IMR-90 (cell line): ENCODE results near the gene MUC5AC. TPM values are rescaled to one million over a fixed set of nuclear protein-coding genes. Genes with fewer than 3 reads are reported as not detected.

ENCODE experiments used
- ATAC-seq: fragments of 200-7000 bp; cut with Tn5 transposase; 2 replicates; pipeline ENCODE4 v1.9.1; 2020; ENCODE audit warnings: low read depth, mild to moderate bottlenecking, moderate library complexity
- BruUV-seq: library from RNA; stranded (reverse); fragments of 400-500 nt; replicated peaks from 2 replicates; lab custom pipeline; 2021; lab: Mats Ljungman, UMichigan
- CTCF ChIA-PET: fragments of 300-600 bp; formaldehyde crosslinking; extraction: SDS; loops from one replicate; lab custom pipeline; 2021; ENCODE audit warnings: antibody characterized with exemption; lab: Yijun Ruan, JAX
- POLR2A ChIA-PET: fragments of 300-600 bp; sonication (Branson Sonifier 250); formaldehyde crosslinking; loops from one replicate; lab custom pipeline; 2022; ENCODE audit warnings: antibody characterized with exemption; ENCODE audit not compliant: unreplicated experiment; lab: Charles Lee
- DNase-seq: peaks from one replicate; pipeline ENCODE4 v3.0.0; 2013
- H2AFZ ChIP-seq: replicated peaks from 2 replicates; pipeline ENCODE3; 2013; ENCODE audit warnings: low read length, mild to moderate bottlenecking; ENCODE audit not compliant: poor library complexity
- H2AK5ac ChIP-seq: 2 replicates; pipeline ENCODE4 v1.6.1; 2013; ENCODE audit warnings: low read depth, low read length, inconsistent platforms
- H2AK9ac ChIP-seq: replicated peaks from 2 replicates; pipeline ENCODE3; 2013; ENCODE audit warnings: mild to moderate bottlenecking, low read depth, low read length, moderate library complexity; ENCODE audit not compliant: poor library complexity
- H2BK120ac ChIP-seq: 2 replicates; pipeline ENCODE4 v1.6.1; 2013; ENCODE audit warnings: low read depth, low read length, inconsistent platforms
- H2BK15ac ChIP-seq: 3 replicates; pipeline ENCODE4 v1.6.1; 2013; ENCODE audit warnings: low read depth, low read length, inconsistent platforms
- H2BK20ac ChIP-seq: 2 replicates; pipeline ENCODE4 v1.6.1; 2013; ENCODE audit warnings: low read depth, mild to moderate bottlenecking, inconsistent platforms, low read length, moderate library complexity
- H2BK5ac ChIP-seq: 2 replicates; pipeline ENCODE4 v1.6.1; 2013; ENCODE audit warnings: mild to moderate bottlenecking, low read depth, low read length, inconsistent platforms; ENCODE audit not compliant: poor library complexity, severe bottlenecking
- H3K14ac ChIP-seq: replicated peaks from 2 replicates; pipeline ENCODE4 v1.6.1; 2013; ENCODE audit warnings: low read depth, low read length, inconsistent platforms
- H3K18ac ChIP-seq: 2 replicates; pipeline ENCODE4 v1.6.1; 2013; ENCODE audit warnings: low read depth, low read length, control low read depth
- H3K23ac ChIP-seq: 2 replicates; pipeline ENCODE4 v1.6.1; 2013; ENCODE audit warnings: low read depth, low read length, inconsistent platforms
- H3K27ac ChIP-seq: 2 replicates; pipeline ENCODE4 v1.5.1; 2013; ENCODE audit warnings: mild to moderate bottlenecking, control low read depth, low read length; ENCODE audit not compliant: insufficient read depth
- H3K27me3 ChIP-seq: 2 replicates; pipeline ENCODE4 v1.6.1; 2013; ENCODE audit warnings: low read length; ENCODE audit not compliant: control insufficient read depth, insufficient read depth
- H3K36me3 ChIP-seq: 2 replicates; pipeline ENCODE4 v1.6.1; 2013; ENCODE audit warnings: low read length, mixed read lengths; ENCODE audit not compliant: control insufficient read depth, insufficient read depth
- H3K4ac ChIP-seq: 2 replicates; pipeline ENCODE4 v1.6.1; 2013; ENCODE audit warnings: low read depth, low read length, inconsistent platforms
- H3K4me1 ChIP-seq: 2 replicates; pipeline ENCODE4 v1.6.1; 2013; ENCODE audit warnings: low read length, mixed read lengths; ENCODE audit not compliant: control insufficient read depth, insufficient read depth
- H3K4me2 ChIP-seq: 2 replicates; pipeline ENCODE4 v1.6.1; 2013; ENCODE audit warnings: low read depth, mild to moderate bottlenecking, control low read depth, low read length, moderate library complexity
- H3K4me3 ChIP-seq: 2 replicates; pipeline ENCODE4 v1.5.1; 2013; ENCODE audit warnings: low read depth, mild to moderate bottlenecking, control low read depth, low read length, moderate library complexity; ENCODE audit not compliant: insufficient read depth
- H3K56ac ChIP-seq: 2 replicates; pipeline ENCODE4 v1.6.1; 2013; ENCODE audit warnings: low read length, inconsistent platforms; ENCODE audit not compliant: insufficient read depth; ENCODE audit errors: extremely low read depth
- H3K79me1 ChIP-seq, 2 experiments: 2 replicates each; pipeline ENCODE4 v1.6.1; 2013; ENCODE audit warnings: low read length in 2 of 2, inconsistent platforms in 1 of 2, low read depth in 1 of 2
- H3K9ac ChIP-seq: 2 replicates; pipeline ENCODE4 v1.6.1; 2013; ENCODE audit warnings: low read depth, low read length, control low read depth
- H3K9me1 ChIP-seq: 2 replicates; pipeline ENCODE4 v1.6.1; 2013; ENCODE audit warnings: low read length, inconsistent platforms; ENCODE audit not compliant: insufficient read depth
- H3K9me3 ChIP-seq: 2 replicates; pipeline ENCODE4 v1.6.1; 2013; ENCODE audit warnings: low read length; ENCODE audit not compliant: control insufficient read depth, insufficient read depth
- H4K20me1 ChIP-seq: 2 replicates; pipeline ENCODE4 v1.6.1; 2013; ENCODE audit warnings: low read length, inconsistent platforms; ENCODE audit not compliant: insufficient read depth
- H4K5ac ChIP-seq: 2 replicates; pipeline ENCODE4 v1.6.1; 2013; ENCODE audit warnings: mild to moderate bottlenecking, low read depth, low read length, control low read depth
- H4K8ac ChIP-seq, 2 experiments: 2 replicates each; pipeline ENCODE4 v1.6.1; 2013; ENCODE audit warnings: low read depth in 2 of 2, low read length in 2 of 2, control low read depth in 1 of 2, inconsistent platforms in 1 of 2
- H4K91ac ChIP-seq: 2 replicates; pipeline ENCODE4 v1.6.1; 2013; ENCODE audit warnings: low read depth, low read length, inconsistent platforms; ENCODE audit not compliant: insufficient read depth
- BHLHE40 ChIP-seq: fragments of 150-350 bp; IDR thresholded peaks from 2 replicates; pipeline ENCODE4 v1.6.1; 2016; ENCODE audit warnings: mild to moderate bottlenecking, low read depth, low read length
- FOS ChIP-seq: fragments of 150-350 bp; IDR thresholded peaks from 2 replicates; pipeline ENCODE4 v1.6.1; 2016; ENCODE audit warnings: low read depth, low read length
- MAZ ChIP-seq: IDR thresholded peaks from 2 replicates; pipeline ENCODE4 v1.6.1; 2012; ENCODE audit warnings: low read depth, mild to moderate bottlenecking, low read length, improper control_type of control experiment, moderate library complexity, borderline replicate concordance
- MXI1 ChIP-seq: IDR thresholded peaks from 2 replicates; pipeline ENCODE4 v1.6.1; 2012; ENCODE audit warnings: low read depth, mild to moderate bottlenecking, low read length, moderate library complexity, borderline replicate concordance
- POLR2A ChIP-seq: IDR thresholded peaks from 2 replicates; pipeline ENCODE4 v1.6.1; 2012; ENCODE audit warnings: mild to moderate bottlenecking, low read depth, low read length
- SMC3 ChIP-seq: fragments of 150-350 bp; IDR thresholded peaks from 2 replicates; pipeline ENCODE4 v1.6.1; 2016; ENCODE audit warnings: low read depth, mild to moderate bottlenecking, antibody characterized with exemption, low read length, moderate library complexity
- WGBS, 2 experiments: methylation state at CpG; one replicate each; pipeline versions ENCODE4 v1.1.5 to v1.1.7; 2013; ENCODE audit warnings: missing lambda C conversion rate in 2 of 2; ENCODE audit not compliant: insufficient read length in 1 of 2; ENCODE audit errors: extremely low coverage in 2 of 2; 5-methylcytosine and 5-hydroxymethylcytosine counted together
- dilution Hi-C: fragments of 300-500 bp; cut with HindIII; formaldehyde crosslinking; loops from one replicate; pipeline ENCODE4 v1.14.3; 2018; ENCODE audit warnings: low sequenced_read_pairs; ENCODE audit not compliant: unreplicated experiment
- in situ Hi-C: fragments of 300-500 bp; cut with MboI; formaldehyde crosslinking; loops from 3 replicates; pipeline ENCODE4 v1.14.3; 2019; ENCODE audit warnings: low sequenced_read_pairs, inconsistent platforms, mixed read lengths
- intact Hi-C: fragments of 100-400 bp; cut with micrococcal nuclease; formaldehyde crosslinking; loops from 2 replicates; pipeline ENCODE4 v1.10.0; 2022
- polyA plus RNA-seq, 3 experiments: library from polyadenylated mRNA; depleted of rRNA; stranded (reverse); fragments of >200 nt; gene quantifications; 2 replicates each; pipeline ENCODE4 v1.2.3, GENCODE V29; 2012; ENCODE audit warnings: low replicate concordance in 1 of 3
- total RNA-seq: library from RNA; depleted of rRNA; stranded (reverse); fragments of >200 nt; gene quantifications from 2 replicates; pipeline ENCODE4 v1.2.3, GENCODE V29; 2012
- TF ChIP-seq, protein P1 (sequence below): fragments of 150-350 bp; IDR thresholded peaks from 2 replicates; pipeline ENCODE4 v1.6.1; 2017; ENCODE audit warnings: mild to moderate bottlenecking, antibody characterized with exemption, low read length, low read depth
- TF ChIP-seq, protein P2 (sequence below): conservative IDR thresholded peaks from 2 replicates; pipeline ENCODE4 v1.5.1; 2012; ENCODE audit warnings: mild to moderate bottlenecking, low read depth, low read length, improper control_type of control experiment
- TF ChIP-seq, protein P3 (sequence below): fragments of 150-350 bp; IDR thresholded peaks from 2 replicates; pipeline ENCODE4 v1.6.1; 2016; ENCODE audit warnings: low read depth, mild to moderate bottlenecking, low read length, moderate library complexity, borderline replicate concordance

Gene MUC5AC
- total and polyA plus RNA-seq, 2 of the 4 experiments (the other 2 are of a cell fraction): 0.02 TPM; not detected in 1

DNA sequence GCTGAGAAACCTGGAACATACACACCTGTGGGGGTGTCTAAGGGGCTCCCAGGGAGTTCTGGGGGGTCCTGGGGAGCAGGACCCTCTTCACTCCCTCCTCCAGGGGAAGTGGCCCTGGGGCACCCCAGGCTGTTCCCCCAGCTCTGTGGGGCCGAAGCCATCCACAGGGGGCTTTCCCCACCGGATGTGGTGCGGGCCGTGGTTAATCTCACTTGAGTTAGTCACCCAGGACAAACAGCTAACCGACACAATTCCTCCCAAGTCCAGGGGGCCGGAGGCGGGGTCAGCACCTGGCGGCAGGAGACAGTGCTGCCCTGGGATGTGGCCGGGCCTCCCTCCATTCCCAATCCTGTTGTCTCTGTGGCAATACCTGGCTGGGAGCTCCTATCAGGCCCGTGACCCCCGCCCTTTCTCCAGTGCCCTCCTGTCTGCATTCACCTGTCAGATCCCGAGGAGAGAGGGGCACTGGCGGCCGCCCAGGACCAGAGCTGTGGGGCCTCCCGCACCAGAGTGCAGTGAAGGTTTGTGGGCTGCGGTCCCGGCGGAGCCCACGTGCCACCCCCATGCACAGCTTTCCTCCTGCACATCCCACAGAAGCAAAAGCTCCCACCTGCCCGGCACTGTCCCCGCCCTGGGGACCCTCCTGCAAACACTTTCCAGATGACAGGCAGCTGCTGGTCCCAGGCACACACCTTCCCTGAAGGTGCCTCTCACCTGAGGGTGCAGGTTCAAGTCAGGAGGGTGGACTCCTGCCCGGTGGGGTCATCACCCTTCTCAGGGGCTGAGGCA is 5.2 kb upstream of the MUC5AC start:
- intact Hi-C loops (no loop called here), in situ Hi-C loops (no loop called here), dilution Hi-C loops (no loop called here)
- no peak for ATAC-seq
- Histone ChIP-seq H2AK9ac (peak overlapping the region; percentile 90), H2AK5ac (peak overlapping the region; percentile 65), H3K23ac (no peak overlapping the region), H3K4ac (peak overlapping the region; percentile 95), H3K14ac (0 out of 2 replicates have a peak overlapping the region, but pooled peaks have one; percentile 50), H2BK20ac (peak overlapping the region; percentile 95), H3K9ac (no peak overlapping the region), H3K36me3 (no peaks in the 10 kb centered on the region), H4K8ac (peak overlapping the region; percentile 63 to 77; a peak in 2 of 4 replicates), H3K9me3 (no peaks in the 10 kb centered on the region), H4K5ac (peak overlapping the region; percentile 28; the same call in 1 of the 2 replicates), H4K20me1 (no peaks in the 10 kb centered on the region; the same call in 1 of the 2 replicates), H2BK15ac (peak overlapping the region; percentile 50; the same call in 1 of the 3 replicates), H3K56ac (no peak overlapping the region), H2AFZ (peak overlapping the region; percentile 43), H3K27me3 (no peaks in the 10 kb centered on the region; the same call in 1 of the 2 replicates), H3K18ac (no peak overlapping the region), H3K4me3 (no peak overlapping the region), H2BK5ac (peak overlapping the region; percentile 97), H3K9me1 (peaks cover 17% of the 10 kb centered on the region), H4K91ac (peak overlapping the region; percentile 96), H3K79me1 (no peaks in the 10 kb centered on the region; a peak in 1 of 4 replicates), H2BK120ac (peak overlapping the region; percentile 96), H3K27ac (no peak overlapping the region; the same call in 1 of the 2 replicates), H3K4me2 (no peak overlapping the region), H3K4me1 (peaks cover 38% of the 10 kb centered on the region)
- WGBS, 2 experiments: 53% methylated on average over 3 of the region's 22 CpGs; no CpG with 5 or more reads in 1 of the 2 experiments
- BruUV-seq: no TSS peak
- CTCF ChIA-PET: interaction anchor here (0.9 kb wide), 1 partner anchor 12 kb away, joined by 4 read pairs; no protein-coding TSS in a partner anchor
- POLR2A ChIA-PET: no interaction called here
- DNase-seq: peak; percentile 78
- TF ChIP-seq, protein P1, sequence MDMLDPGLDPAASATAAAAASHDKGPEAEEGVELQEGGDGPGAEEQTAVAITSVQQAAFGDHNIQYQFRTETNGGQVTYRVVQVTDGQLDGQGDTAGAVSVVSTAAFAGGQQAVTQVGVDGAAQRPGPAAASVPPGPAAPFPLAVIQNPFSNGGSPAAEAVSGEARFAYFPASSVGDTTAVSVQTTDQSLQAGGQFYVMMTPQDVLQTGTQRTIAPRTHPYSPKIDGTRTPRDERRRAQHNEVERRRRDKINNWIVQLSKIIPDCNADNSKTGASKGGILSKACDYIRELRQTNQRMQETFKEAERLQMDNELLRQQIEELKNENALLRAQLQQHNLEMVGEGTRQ: no peak
- TF ChIP-seq, protein P2, sequence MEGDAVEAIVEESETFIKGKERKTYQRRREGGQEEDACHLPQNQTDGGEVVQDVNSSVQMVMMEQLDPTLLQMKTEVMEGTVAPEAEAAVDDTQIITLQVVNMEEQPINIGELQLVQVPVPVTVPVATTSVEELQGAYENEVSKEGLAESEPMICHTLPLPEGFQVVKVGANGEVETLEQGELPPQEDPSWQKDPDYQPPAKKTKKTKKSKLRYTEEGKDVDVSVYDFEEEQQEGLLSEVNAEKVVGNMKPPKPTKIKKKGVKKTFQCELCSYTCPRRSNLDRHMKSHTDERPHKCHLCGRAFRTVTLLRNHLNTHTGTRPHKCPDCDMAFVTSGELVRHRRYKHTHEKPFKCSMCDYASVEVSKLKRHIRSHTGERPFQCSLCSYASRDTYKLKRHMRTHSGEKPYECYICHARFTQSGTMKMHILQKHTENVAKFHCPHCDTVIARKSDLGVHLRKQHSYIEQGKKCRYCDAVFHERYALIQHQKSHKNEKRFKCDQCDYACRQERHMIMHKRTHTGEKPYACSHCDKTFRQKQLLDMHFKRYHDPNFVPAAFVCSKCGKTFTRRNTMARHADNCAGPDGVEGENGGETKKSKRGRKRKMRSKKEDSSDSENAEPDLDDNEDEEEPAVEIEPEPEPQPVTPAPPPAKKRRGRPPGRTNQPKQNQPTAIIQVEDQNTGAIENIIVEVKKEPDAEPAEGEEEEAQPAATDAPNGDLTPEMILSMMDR: 0 out of 2 replicates have a peak, but pooled peaks have one; percentile 4
- TF ChIP-seq MAZ: peak; percentile 39; the same call in 1 of the 2 replicates
- TF ChIP-seq POLR2A: no peak
- TF ChIP-seq MXI1: no peak
- TF ChIP-seq BHLHE40: no peak
- TF ChIP-seq, protein P3, sequence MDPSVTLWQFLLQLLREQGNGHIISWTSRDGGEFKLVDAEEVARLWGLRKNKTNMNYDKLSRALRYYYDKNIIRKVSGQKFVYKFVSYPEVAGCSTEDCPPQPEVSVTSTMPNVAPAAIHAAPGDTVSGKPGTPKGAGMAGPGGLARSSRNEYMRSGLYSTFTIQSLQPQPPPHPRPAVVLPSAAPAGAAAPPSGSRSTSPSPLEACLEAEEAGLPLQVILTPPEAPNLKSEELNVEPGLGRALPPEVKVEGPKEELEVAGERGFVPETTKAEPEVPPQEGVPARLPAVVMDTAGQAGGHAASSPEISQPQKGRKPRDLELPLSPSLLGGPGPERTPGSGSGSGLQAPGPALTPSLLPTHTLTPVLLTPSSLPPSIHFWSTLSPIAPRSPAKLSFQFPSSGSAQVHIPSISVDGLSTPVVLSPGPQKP: no peak
- peak; percentile 54; the same call in 1 of the 2 replicates for TF ChIP-seq FOS
- TF ChIP-seq SMC3: no peak
